ENCODE measurements around the gene APOA1.
"Not testable (repeated sequence)": the region's sequence is repeated elsewhere in the genome, so short reads cannot be mapped to it uniquely, and the experiment has no call there.

APOA1 gene

GRCh38 chr11:116840224-116840745 lies 2.9 kb upstream of the APOA1 start:
- CTCF ChIA-PET = interaction anchor here (0.6 to 0.7 kb wide), 2 partner anchors 32 to 39 kb away, joined by 3 to 11 read pairs; no protein-coding TSS in a partner anchor
- DNase-seq (ENCODE audit: extremely low spot score) = no peak
- POLR2A ChIA-PET = no interaction called here
- TF ChIP-seq BHLHE40 (IDR thresholded peaks at IDR 0.05; ENCODE audit: borderline replicate concordance) = no peak
- TF ChIP-seq ARNT (IDR thresholded peaks at IDR 0.05) = no peak
- no peak for TF ChIP-seq SUZ12 (IDR thresholded peaks at IDR 0.05)
- no peak for TF ChIP-seq PKNOX1 (IDR thresholded peaks at IDR 0.05)
- no peak for TF ChIP-seq FOXM1 (IDR thresholded peaks at IDR 0.05; ENCODE audit: borderline replicate concordance)
- TF ChIP-seq CTBP1 (IDR thresholded peaks at IDR 0.05; ENCODE audit: borderline replicate concordance) = no peak
- no peak for TF ChIP-seq L3MBTL2 (conservative IDR thresholded peaks at IDR 0.05)
- no peak for TF ChIP-seq LEF1 (IDR thresholded peaks at IDR 0.05; ENCODE audit: borderline replicate concordance)
- no peak for TF ChIP-seq FOXK2 (IDR thresholded peaks at IDR 0.05)
- TF ChIP-seq ZNF384 (IDR thresholded peaks at IDR 0.05) = no peak
- no peak for TF ChIP-seq SP1 (IDR thresholded peaks at IDR 0.05)
- TF ChIP-seq NFRKB (IDR thresholded peaks at IDR 0.05) = no peak
- no peak for TF ChIP-seq TARDBP (IDR thresholded peaks at IDR 0.05)
- no peak for TF ChIP-seq HDGF (IDR thresholded peaks at IDR 0.05; ENCODE audit: borderline replicate concordance)
- TF ChIP-seq ELF4 (IDR thresholded peaks at IDR 0.05) = no peak
- TF ChIP-seq FOXA1 (IDR thresholded peaks at IDR 0.05) = no peak

- ChIA-PET POLR2A (no interaction called here), CTCF (no interaction called here)
- TF ChIP-seq ZNF384 (IDR thresholded peaks at IDR 0.05) = no peak
- TF ChIP-seq CTBP1 (IDR thresholded peaks at IDR 0.05; ENCODE audit: borderline replicate concordance) = no peak
- no peak for TF ChIP-seq SP1 (IDR thresholded peaks at IDR 0.05)
- no peak for TF ChIP-seq FOXK2 (IDR thresholded peaks at IDR 0.05)
- no peak for TF ChIP-seq HDGF (IDR thresholded peaks at IDR 0.05; ENCODE audit: borderline replicate concordance)
- TF ChIP-seq NFRKB (IDR thresholded peaks at IDR 0.05) = no peak
- TF ChIP-seq PKNOX1 (IDR thresholded peaks at IDR 0.05) = no peak
- DNase-seq (ENCODE audit: extremely low spot score) = no peak
Measured at GRCh38 chr11:116838321-116839084, 1.1 kb upstream of the APOA1 start.

- TF ChIP-seq ARNT (IDR thresholded peaks at IDR 0.05) = no peak
- no peak for TF ChIP-seq NFRKB (IDR thresholded peaks at IDR 0.05)
- TF ChIP-seq ELF4 (IDR thresholded peaks at IDR 0.05) = no peak
- TF ChIP-seq ZNF384 (IDR thresholded peaks at IDR 0.05) = no peak
- TF ChIP-seq L3MBTL2 (conservative IDR thresholded peaks at IDR 0.05) = no peak
- TF ChIP-seq LEF1 (IDR thresholded peaks at IDR 0.05; ENCODE audit: borderline replicate concordance) = no peak
- TF ChIP-seq PKNOX1 (IDR thresholded peaks at IDR 0.05) = no peak
- TF ChIP-seq SP1 (IDR thresholded peaks at IDR 0.05) = no peak
- no peak for TF ChIP-seq BHLHE40 (IDR thresholded peaks at IDR 0.05; ENCODE audit: borderline replicate concordance)
- no peak for TF ChIP-seq FOXA1 (IDR thresholded peaks at IDR 0.05)
- no peak for TF ChIP-seq CTBP1 (IDR thresholded peaks at IDR 0.05; ENCODE audit: borderline replicate concordance)
- no peak for TF ChIP-seq TARDBP (IDR thresholded peaks at IDR 0.05)
- no peak for TF ChIP-seq SUZ12 (IDR thresholded peaks at IDR 0.05)
- TF ChIP-seq HDGF (IDR thresholded peaks at IDR 0.05; ENCODE audit: borderline replicate concordance) = no peak
- TF ChIP-seq FOXK2 (IDR thresholded peaks at IDR 0.05) = no peak
- no peak for TF ChIP-seq FOXM1 (IDR thresholded peaks at IDR 0.05; ENCODE audit: borderline replicate concordance)
- POLR2A ChIA-PET = interaction anchor here (0.6 to 3.0 kb wide), 6 partner anchors 9 to 63 kb away, joined by 3 to 28 read pairs (median 6); partner anchors contain the start of genes APOA5, BUD13 and ZPR1
- no peak for DNase-seq (ENCODE audit: extremely low spot score)
- CTCF ChIA-PET = interaction anchor here (1.1 to 3.3 kb wide), 9 partner anchors 23 to 268 kb away, joined by 3 to 56 read pairs (median 6); partner anchors contain the start of gene APOA5
Measured at GRCh38 chr11:116836632-116836991, 810 bp downstream of the APOA1 start.

- ChIA-PET POLR2A (interaction anchor here (0.6 to 3.0 kb wide), 13 partner anchors 10 to 302 kb away, joined by 3 to 28 read pairs (median 5); partner anchors contain the start of genes APOA4, APOA5, BUD13 and ZPR1), CTCF (interaction anchor here (0.6 to 3.3 kb wide), 24 partner anchors 11 to 358 kb away, joined by 3 to 56 read pairs (median 4); partner anchors contain the start of genes APOA4, APOA5 and SIDT2)
- TF ChIP-seq L3MBTL2 (conservative IDR thresholded peaks at IDR 0.05) = peak; percentile 90
- no peak for TF ChIP-seq SUZ12 (IDR thresholded peaks at IDR 0.05)
- peak; percentile 93 for DNase-seq (ENCODE audit: extremely low spot score)
Measured at GRCh38 chr11:116835791-116836631, 1.4 kb downstream of the APOA1 start.

- ChIA-PET CTCF (interaction anchor here (0.6 to 3.3 kb wide), 21 partner anchors 10 to 359 kb away, joined by 3 to 56 read pairs (median 4); partner anchors contain the start of genes APOA4, APOA5 and SIDT2), POLR2A (interaction anchor here (0.6 to 3.0 kb wide), 11 partner anchors 12 to 303 kb away, joined by 3 to 28 read pairs (median 5); partner anchors contain the start of genes APOA4, APOA5, BUD13 and ZPR1)
- no peak for TF ChIP-seq TARDBP (IDR thresholded peaks at IDR 0.05)
- no peak for TF ChIP-seq FOXA1 (IDR thresholded peaks at IDR 0.05)
- no peak for TF ChIP-seq PKNOX1 (IDR thresholded peaks at IDR 0.05)
- no peak for TF ChIP-seq CTBP1 (IDR thresholded peaks at IDR 0.05; ENCODE audit: borderline replicate concordance)
- no peak for TF ChIP-seq NFRKB (IDR thresholded peaks at IDR 0.05)
- no peak for TF ChIP-seq ARNT (IDR thresholded peaks at IDR 0.05)
- TF ChIP-seq SP1 (IDR thresholded peaks at IDR 0.05) = no peak
- no peak for TF ChIP-seq ZNF384 (IDR thresholded peaks at IDR 0.05)
- no peak for TF ChIP-seq L3MBTL2 (conservative IDR thresholded peaks at IDR 0.05)
- TF ChIP-seq BHLHE40 (IDR thresholded peaks at IDR 0.05; ENCODE audit: borderline replicate concordance) = no peak
- no peak for TF ChIP-seq SUZ12 (IDR thresholded peaks at IDR 0.05)
- TF ChIP-seq HDGF (IDR thresholded peaks at IDR 0.05; ENCODE audit: borderline replicate concordance) = no peak
- TF ChIP-seq ELF4 (IDR thresholded peaks at IDR 0.05) = no peak
- TF ChIP-seq LEF1 (IDR thresholded peaks at IDR 0.05; ENCODE audit: borderline replicate concordance) = no peak
- no peak for TF ChIP-seq FOXK2 (IDR thresholded peaks at IDR 0.05)
- no peak for TF ChIP-seq FOXM1 (IDR thresholded peaks at IDR 0.05; ENCODE audit: borderline replicate concordance)
- DNase-seq (ENCODE audit: extremely low spot score) = peak; percentile 14
Measured at GRCh38 chr11:116835042-116835772, 2.2 kb downstream of the APOA1 start.

- DNase-seq (ENCODE audit: extremely low spot score) = not testable (repeated sequence)
- POLR2A ChIA-PET = interaction anchor here (1.4 to 3.0 kb wide), 4 partner anchors 12 to 47 kb away, joined by 5 to 28 read pairs (median 16); partner anchors contain the start of genes APOA4, APOA5 and ZPR1
- CTCF ChIA-PET = interaction anchor here (3.3 kb wide), 1 partner anchor 44 kb away, joined by 56 read pairs; the partner anchor contains the start of gene APOA5
Measured at GRCh38 chr11:116834535-116835041, 2.8 kb downstream of the APOA1 start.

Measured in HEK293T (cell line).